Measurements from ENCODE around the gene GPC5.
"Not testable (repeated sequence)": the region's sequence is repeated elsewhere in the genome, so short reads cannot be mapped to it uniquely, and the experiment has no call there.

The GPC5 gene

GRCh38 chr13:91785431-91786119 lies 387.2 kb downstream of the GPC5 start:
- no peak for DNase-seq

GRCh38 chr13:91792054-91792453 lies 393.6 kb downstream of the GPC5 start:
- no peak for DNase-seq

- no peak for DNase-seq
Measured at GRCh38 chr13:91797567-91797966, 399.1 kb downstream of the GPC5 start.

GRCh38 chr13:91798338-91798737 lies 399.9 kb downstream of the GPC5 start:
- not testable (repeated sequence) for DNase-seq

- not testable (repeated sequence) for DNase-seq
Measured at GRCh38 chr13:91801772-91802171, 403.4 kb downstream of the GPC5 start.

GRCh38 chr13:91802957-91803356 lies 404.5 kb downstream of the GPC5 start:
- DNase-seq = no peak

GRCh38 chr13:91804724-91805123 lies 406.3 kb downstream of the GPC5 start:
- DNase-seq = no peak

GRCh38 chr13:91805605-91806004 lies 407.2 kb downstream of the GPC5 start:
- DNase-seq = no peak

- DNase-seq = no peak
Measured at GRCh38 chr13:91809161-91809560, 410.7 kb downstream of the GPC5 start.

- peak; percentile 2 for DNase-seq
Measured at GRCh38 chr13:91813253-91813652, 414.8 kb downstream of the GPC5 start.

GRCh38 chr13:91816263-91816807 lies 417.9 kb downstream of the GPC5 start:
- no peak for DNase-seq

- DNase-seq = no peak
Measured at GRCh38 chr13:91817250-91817649, 418.8 kb downstream of the GPC5 start.

- no peak for DNase-seq
Measured at GRCh38 chr13:91824416-91824815, 426.0 kb downstream of the GPC5 start.

- no peak for DNase-seq
Measured at GRCh38 chr13:91825516-91825915, 427.1 kb downstream of the GPC5 start.

- DNase-seq = no peak
Measured at GRCh38 chr13:91836553-91836952, 438.1 kb downstream of the GPC5 start.

- DNase-seq = no peak
Measured at GRCh38 chr13:91845612-91846011, 447.2 kb downstream of the GPC5 start.

GRCh38 chr13:91863699-91864098 lies 465.3 kb downstream of the GPC5 start:
- no peak for DNase-seq

- no peak for DNase-seq
Measured at GRCh38 chr13:91868351-91868750, 469.9 kb downstream of the GPC5 start.

GRCh38 chr13:91878491-91878890 lies 480.1 kb downstream of the GPC5 start:
- no peak for DNase-seq

- no peak for DNase-seq
Measured at GRCh38 chr13:91879360-91879759, 480.9 kb downstream of the GPC5 start.

GRCh38 chr13:91882918-91883317 lies 484.5 kb downstream of the GPC5 start:
- peak; percentile 6 for DNase-seq

GRCh38 chr13:91889641-91890040 lies 491.2 kb downstream of the GPC5 start:
- DNase-seq = no peak

GRCh38 chr13:91891141-91891540 lies 492.7 kb downstream of the GPC5 start:
- no peak for DNase-seq

- DNase-seq = no peak
Measured at GRCh38 chr13:91893040-91893439, 494.6 kb downstream of the GPC5 start.

- peak; percentile 8 for DNase-seq
Measured at GRCh38 chr13:91894316-91894715, 495.9 kb downstream of the GPC5 start.

All from NCI-H226 (cell line).